Measurements from ENCODE around the gene PRDM2. TPM values are rescaled to one million over a fixed set of nuclear protein-coding genes. Genes with fewer than 3 reads are reported as not detected.
A peak's percentile ranks its signal among the peaks of the same experiment; 100 is the strongest.

The PRDM2 gene
- total RNA-seq, 2 donors from 2014 or later, result 41.7 to 46.3 TPM

DNA sequence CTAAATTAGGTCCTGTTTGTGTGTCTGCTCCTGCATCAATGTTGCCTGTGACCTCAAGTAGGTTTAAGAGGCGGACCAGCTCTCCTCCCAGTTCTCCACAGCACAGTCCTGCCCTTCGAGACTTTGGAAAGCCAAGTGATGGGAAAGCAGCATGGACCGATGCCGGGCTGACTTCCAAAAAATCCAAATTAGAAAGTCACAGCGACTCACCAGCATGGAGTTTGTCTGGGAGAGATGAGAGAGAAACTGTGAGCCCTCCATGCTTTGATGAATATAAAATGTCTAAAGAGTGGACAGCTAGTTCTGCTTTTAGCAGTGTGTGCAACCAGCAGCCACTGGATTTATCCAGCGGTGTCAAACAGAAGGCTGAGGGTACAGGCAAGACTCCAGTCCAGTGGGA, 79.9 kb downstream of the PRDM2 start:
- intact Hi-C loops (cut with DNase I), result no loop called here
- DNase-seq (ENCODE audit: low spot score), result no peak

GRCh38 chr1:13780780-13781179, 80.8 kb downstream of the PRDM2 start:
- no peak for DNase-seq (ENCODE audit: low spot score)
- intact Hi-C loops (cut with DNase I), result no loop called here

- intact Hi-C loops (cut with DNase I), result no loop called here
- DNase-seq (ENCODE audit: low spot score), result no peak
Observed at GRCh38 chr1:13781228-13781627, 81.2 kb downstream of the PRDM2 start.

DNA sequence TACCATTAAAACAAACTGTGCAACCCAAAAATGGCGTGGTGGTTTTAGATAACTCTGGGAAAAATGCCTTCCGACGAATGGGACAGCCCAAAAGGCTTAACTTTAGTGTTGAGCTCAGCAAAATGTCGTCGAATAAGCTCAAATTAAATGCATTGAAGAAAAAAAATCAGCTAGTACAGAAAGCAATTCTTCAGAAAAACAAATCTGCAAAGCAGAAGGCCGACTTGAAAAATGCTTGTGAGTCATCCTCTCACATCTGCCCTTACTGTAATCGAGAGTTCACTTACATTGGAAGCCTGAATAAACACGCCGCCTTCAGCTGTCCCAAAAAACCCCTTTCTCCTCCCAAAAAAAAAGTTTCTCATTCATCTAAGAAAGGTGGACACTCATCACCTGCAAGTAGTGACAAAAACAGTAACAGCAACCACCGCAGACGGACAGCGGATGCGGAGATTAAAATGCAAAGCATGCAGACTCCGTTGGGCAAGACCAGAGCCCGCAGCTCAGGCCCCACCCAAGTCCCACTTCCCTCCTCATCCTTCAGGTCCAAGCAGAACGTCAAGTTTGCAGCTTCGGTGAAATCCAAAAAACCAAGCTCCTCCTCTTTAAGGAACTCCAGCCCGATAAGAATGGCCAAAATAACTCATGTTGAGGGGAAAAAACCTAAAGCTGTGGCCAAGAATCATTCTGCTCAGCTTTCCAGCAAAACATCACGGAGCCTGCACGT, 82.1 kb downstream of the PRDM2 start:
- intact Hi-C loops (cut with DNase I), result no loop called here
- DNase-seq (ENCODE audit: low spot score), result no peak

- intact Hi-C loops (cut with DNase I), result no loop called here
- DNase-seq (ENCODE audit: low spot score), result no peak
Observed at GRCh38 chr1:13782634-13783360, 82.8 kb downstream of the PRDM2 start.

GRCh38 chr1:13783551-13783950, 83.6 kb downstream of the PRDM2 start:
- intact Hi-C loops (cut with DNase I), result no loop called here
- DNase-seq (ENCODE audit: low spot score), result no peak

- intact Hi-C loops (cut with DNase I), result no loop called here
- DNase-seq (ENCODE audit: low spot score), result no peak
Observed at GRCh38 chr1:13784971-13785370, 85.0 kb downstream of the PRDM2 start.

- no peak for DNase-seq (ENCODE audit: low spot score)
- intact Hi-C loops (cut with DNase I), result no loop called here
Observed at GRCh38 chr1:13786541-13786940, 86.6 kb downstream of the PRDM2 start.

GRCh38 chr1:13788795-13789194, 88.8 kb downstream of the PRDM2 start:
- intact Hi-C loops (cut with DNase I), result no loop called here
- peak; percentile 42 for DNase-seq (ENCODE audit: low spot score)

- intact Hi-C loops (cut with DNase I), result no loop called here
- no peak for DNase-seq (ENCODE audit: low spot score)
Observed at GRCh38 chr1:13790290-13791030, 90.5 kb downstream of the PRDM2 start.

DNA sequence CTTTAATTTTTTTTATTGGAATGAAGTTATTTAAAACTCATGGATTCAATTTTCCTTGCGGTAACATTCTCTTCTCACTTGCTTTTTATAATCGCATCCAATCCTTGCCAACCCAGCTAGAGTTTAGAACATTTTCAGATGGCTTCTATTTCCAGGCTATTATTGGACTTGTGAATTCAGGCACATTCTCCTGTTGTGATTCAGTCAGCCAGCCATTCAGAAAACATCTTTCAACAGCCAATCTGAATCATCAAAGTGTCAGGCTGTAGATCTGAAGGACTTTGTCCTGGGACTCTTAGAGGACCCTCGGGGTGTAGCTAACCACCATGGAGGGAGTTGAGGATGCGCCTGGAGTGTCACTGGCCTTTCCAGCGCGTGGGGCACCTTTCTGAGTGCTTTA, 92.4 kb downstream of the PRDM2 start:
- intact Hi-C loops (cut with DNase I), result no loop called here
- DNase-seq (ENCODE audit: low spot score), result no peak

DNA sequence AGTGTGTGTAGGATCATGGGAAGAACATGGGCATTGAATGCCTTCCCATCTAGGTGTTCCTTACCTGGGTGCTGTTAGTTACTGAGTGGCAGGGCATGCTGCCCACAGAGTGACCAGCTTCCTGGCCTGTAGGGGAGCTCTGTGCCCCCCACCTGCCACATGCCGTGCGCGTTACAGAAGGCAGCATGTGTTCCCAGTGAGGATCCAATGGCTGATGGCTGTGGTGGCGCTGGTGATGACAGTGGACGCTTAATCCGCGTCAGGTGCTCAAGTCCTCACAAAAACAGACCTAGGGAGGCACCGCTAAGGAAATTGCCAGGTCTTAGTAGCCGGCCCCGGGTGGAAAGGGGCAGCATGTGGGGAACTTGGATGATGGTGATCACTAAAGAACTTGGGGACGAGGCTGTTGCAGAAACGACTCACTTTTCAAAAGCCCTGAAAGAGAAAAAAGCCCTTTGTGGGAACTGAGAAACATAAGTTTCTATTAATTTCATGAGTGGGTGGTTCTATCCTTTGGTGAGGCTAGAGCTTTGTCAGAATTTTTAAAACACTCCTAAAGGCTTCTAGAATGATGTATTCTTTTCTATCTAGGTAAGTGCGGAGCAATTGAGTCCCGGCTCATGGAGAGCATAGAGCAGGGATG, 93.2 kb downstream of the PRDM2 start:
- no peak for DNase-seq (ENCODE audit: low spot score)
- intact Hi-C loops (cut with DNase I), result no loop called here

DNA sequence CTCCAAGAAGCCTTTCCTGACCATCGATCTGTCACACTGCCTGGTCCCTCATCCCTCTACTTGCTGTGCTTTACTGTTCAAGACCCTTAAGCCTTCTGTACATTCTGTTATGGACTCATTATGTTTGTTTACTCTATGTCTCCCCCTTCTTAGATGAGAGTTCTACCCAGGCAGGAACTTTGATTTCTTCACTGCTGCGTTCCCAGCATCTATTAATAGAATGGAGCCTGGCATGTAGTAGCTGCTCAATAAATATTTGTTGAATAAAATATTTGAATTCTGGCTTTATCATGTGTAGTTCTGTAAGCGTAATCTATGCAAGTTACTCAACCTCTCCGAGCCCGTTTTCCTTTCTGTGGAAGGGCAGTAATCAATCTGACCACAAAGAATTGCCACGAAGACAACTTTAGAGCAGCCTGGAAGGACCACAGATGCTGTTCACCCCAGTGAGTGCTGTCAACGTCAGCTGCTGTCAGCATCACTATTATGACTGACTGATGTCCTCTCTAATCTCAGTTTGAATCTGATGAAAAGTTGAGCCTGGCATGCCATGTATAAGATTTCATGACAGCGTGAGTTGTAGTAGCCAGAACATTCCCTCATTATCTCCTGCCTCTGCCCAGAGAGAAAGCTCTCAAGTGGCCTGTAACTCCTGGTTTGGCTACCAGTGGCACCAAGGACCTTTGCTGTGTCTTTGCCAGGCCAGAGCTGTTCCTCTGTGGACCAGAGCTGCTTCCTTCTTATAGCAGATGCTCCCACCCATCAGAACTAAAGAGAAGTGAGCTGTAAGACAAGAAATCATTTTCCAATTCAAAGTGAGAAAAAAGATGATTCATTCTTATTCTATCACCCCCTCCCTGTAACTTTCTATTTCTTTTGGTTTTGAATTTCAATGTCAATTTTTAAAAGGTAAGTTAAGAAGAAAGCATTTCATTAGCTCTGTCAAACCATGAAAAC, 94.5 kb downstream of the PRDM2 start:
- DNase-seq (ENCODE audit: low spot score), result no peak
- intact Hi-C loops (cut with DNase I), result no loop called here

DNA sequence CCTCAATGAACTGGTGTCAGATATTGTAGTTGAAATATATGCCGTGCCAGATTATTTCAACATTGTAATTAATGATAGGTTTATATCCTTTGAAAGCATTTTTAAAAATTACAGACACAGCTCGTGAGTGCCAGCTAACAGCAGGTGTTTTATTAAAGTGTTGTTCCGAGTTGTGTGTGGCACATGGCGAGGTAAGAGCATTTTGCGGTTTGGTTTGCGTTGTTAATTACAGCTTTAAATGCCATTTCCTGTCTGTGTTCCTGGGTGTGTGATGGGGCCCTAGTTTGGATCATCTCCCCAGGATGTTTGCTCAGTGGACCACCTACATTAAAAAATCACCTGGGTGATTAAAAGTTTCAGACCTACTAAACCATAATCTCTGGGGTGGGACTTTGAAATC, 97.4 kb downstream of the PRDM2 start:
- DNase-seq (ENCODE audit: low spot score), result no peak
- intact Hi-C loops (cut with DNase I), result no loop called here

DNA sequence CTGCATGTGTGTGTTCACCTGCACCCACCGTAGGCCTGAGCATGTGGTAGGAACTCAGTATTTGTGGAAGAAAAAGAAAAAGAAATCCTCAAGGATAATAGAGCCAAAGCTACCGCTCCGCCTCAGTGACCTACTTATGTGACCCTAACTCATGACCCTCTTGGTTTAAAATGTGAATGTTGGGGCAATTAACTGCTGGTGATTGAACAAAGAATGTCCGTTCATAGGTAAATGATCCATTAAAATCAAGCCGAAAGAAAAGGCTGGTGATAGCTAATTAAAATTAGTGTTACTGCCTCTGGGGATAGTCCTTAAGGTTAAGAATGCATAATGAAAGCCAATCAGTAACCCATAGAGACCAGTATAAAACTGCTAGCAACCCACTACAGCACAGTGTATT, 98.1 kb downstream of the PRDM2 start:
- intact Hi-C loops (cut with DNase I), result no loop called here

GRCh38 chr1:13799502-13800283, 99.7 kb downstream of the PRDM2 start:
- DNase-seq (ENCODE audit: low spot score), result no peak
- intact Hi-C loops (cut with DNase I), result loop anchor here in 1 of 2 donors (10.0 kb wide), 1 partner anchor 45 kb away; no protein-coding TSS in a partner anchor

More for the DNA sequence above, 98.1 kb downstream of the PRDM2 start:
- DNase-seq (ENCODE audit: low spot score), result no peak

- intact Hi-C loops (cut with DNase I), result loop anchor here in 1 of 2 donors (10.0 kb wide), 1 partner anchor 46 kb away; no protein-coding TSS in a partner anchor
Observed at GRCh38 chr1:13801232-13801631, 101.2 kb downstream of the PRDM2 start.

More at GRCh38 chr1:13801232-13801631, 101.2 kb downstream of the PRDM2 start:
- no peak for DNase-seq (ENCODE audit: low spot score)
